GM21367 (cell line): ENCODE data around the gene CARMIL3.
A peak's percentile ranks its signal among the peaks of the same experiment; 100 is the strongest.
"Not testable (repeated sequence)": the region's sequence is repeated elsewhere in the genome, so short reads cannot be mapped to it uniquely, and the experiment has no call there.

ENCODE experiments used
- ATAC-seq: cut with Tn5 transposase; IDR thresholded peaks from one replicate; pipeline ENCODE4 v1.9.1; 2021; ENCODE audit not compliant: unreplicated experiment

CARMIL3 gene, protein sequence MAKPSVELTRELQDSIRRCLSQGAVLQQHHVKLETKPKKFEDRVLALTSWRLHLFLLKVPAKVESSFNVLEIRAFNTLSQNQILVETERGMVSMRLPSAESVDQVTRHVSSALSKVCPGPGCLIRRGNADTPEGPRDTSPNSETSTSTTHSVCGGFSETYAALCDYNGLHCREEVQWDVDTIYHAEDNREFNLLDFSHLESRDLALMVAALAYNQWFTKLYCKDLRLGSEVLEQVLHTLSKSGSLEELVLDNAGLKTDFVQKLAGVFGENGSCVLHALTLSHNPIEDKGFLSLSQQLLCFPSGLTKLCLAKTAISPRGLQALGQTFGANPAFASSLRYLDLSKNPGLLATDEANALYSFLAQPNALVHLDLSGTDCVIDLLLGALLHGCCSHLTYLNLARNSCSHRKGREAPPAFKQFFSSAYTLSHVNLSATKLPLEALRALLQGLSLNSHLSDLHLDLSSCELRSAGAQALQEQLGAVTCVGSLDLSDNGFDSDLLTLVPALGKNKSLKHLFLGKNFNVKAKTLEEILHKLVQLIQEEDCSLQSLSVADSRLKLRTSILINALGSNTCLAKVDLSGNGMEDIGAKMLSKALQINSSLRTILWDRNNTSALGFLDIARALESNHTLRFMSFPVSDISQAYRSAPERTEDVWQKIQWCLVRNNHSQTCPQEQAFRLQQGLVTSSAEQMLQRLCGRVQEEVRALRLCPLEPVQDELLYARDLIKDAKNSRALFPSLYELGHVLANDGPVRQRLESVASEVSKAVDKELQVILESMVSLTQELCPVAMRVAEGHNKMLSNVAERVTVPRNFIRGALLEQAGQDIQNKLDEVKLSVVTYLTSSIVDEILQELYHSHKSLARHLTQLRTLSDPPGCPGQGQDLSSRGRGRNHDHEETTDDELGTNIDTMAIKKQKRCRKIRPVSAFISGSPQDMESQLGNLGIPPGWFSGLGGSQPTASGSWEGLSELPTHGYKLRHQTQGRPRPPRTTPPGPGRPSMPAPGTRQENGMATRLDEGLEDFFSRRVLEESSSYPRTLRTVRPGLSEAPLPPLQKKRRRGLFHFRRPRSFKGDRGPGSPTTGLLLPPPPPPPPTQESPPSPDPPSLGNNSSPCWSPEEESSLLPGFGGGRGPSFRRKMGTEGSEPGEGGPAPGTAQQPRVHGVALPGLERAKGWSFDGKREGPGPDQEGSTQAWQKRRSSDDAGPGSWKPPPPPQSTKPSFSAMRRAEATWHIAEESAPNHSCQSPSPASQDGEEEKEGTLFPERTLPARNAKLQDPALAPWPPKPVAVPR (N-terminal part only)

DNA sequence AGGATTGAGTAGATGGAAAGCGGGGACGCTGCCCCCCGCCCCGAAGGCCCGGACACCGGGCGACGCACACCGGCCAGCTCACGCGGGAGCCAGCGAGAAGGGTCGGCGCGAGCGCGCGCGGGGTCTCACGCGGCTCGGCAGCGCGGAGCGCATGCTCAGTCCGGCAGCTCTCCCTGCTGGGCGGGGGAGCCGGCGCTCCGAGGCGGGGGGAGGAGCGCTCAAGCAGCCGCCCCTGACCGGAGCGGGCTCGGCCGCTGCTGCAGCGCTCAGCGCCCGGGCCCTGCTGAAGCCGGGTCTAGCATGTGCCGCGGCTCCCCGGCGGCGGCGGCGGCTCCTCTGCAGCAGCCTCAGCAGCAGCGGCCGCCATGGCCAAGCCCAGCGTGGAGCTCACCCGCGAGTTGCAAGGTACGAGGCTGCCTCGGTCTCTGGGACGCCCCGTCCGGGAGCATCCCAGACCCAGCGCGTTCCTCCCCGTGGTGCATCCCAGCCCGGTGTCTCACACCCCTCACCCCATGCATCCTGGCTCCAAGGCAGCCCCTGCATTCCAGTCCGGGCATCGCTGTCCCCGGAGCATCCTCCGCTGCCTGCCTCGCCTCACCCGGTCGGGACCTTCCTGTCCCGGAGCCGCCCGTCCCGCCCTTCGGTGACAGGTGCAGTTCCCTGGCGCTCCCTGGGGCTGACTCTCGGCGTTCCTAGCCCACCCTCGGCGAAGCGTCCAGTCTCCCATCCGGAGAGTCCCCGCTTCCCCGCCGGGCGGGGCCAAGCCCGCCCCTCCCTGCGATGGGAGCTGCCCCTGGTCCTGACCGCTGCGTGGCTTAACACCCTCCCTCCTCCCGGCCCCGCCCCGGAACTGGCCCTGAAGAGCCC is at the start of gene CARMIL3:
Gene CARMIL3, plus strand, starts transcription at position 221 of the 867 bp plus-strand sequence. Its CDS starts 145 bp downstream, at position 366.
- ATAC-seq, result no peak

DNA sequence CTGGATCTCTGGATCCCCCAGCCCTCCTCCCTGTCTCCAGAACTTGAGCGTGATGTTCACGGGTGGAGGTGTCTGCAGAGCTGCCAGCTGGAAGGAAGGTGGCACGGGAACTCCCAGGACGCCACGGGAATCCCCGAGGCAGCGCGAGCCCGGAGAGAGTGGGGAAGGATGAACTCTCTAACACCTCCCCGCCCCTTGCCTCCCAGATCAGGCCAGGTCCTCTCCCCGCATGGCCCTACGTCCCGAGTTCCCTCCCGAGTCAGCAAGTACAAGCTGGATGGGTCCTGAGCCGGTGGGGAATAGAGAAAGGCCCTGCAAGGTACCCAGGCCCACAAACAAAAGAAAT is 45.4 kb upstream of the CARMIL3 start:
- not testable (repeated sequence) for ATAC-seq

DNA sequence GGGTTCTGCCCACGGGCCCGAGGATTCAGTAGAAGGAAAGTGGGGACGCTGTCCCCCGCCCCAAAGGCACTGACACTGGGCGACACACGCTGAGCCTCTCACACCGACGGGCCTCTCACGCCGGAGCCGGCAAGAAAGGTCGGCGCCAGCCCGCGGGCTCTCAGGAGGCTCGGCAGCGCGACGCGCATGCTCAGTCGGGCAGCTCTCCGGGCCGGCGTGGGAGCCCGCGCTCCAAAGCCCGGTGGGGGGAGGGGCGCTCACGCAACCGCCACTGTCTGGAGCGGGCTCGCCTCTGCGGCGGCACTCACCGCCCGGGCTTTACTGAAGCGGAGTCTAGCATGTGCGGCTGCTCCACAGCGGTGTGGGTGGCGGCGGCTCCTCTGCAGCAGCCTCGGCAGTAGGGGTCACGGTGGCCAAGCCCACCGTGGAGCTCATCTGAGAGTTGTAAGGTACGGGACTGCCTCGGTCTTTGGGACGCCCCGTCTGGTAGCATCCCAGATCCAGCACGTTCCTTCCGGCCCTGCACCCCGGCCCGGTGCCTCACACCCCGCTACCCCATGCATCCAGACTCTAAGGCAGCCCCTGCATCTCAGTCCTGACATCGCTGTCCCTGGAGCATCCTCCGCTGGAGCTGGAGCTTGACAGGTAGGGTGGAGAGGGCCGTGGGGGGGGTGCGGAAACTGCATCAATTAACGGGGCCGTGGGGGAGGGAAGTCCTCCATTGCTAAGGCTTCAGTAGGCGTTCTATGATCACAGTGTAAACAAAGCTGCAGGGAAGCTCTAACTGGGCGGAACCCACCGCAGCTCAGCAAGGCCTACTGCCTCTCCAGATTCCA is 44.8 kb upstream of the CARMIL3 start:
- peak; percentile 87 for ATAC-seq

DNA sequence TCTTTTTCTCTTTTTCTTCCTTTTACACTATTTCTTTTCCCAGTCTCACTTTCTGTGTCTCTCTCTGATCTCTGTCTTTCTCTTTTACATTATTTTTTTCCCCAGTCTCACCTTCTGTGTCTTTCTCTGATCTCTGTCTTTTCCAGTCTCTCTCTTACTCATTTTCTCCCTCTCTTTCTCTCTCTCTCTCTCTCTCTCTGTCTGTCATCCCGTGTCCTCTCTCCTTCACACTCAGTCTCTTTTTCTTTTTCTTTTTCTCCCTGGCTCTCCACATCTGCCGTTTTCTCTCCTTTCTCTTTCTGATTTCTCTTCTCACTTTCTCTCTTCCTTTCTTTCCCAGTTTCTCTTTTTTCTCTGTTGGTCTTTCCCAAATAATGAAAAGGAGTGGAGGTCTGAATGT is 40.8 kb upstream of the CARMIL3 start:
- no peak for ATAC-seq

DNA sequence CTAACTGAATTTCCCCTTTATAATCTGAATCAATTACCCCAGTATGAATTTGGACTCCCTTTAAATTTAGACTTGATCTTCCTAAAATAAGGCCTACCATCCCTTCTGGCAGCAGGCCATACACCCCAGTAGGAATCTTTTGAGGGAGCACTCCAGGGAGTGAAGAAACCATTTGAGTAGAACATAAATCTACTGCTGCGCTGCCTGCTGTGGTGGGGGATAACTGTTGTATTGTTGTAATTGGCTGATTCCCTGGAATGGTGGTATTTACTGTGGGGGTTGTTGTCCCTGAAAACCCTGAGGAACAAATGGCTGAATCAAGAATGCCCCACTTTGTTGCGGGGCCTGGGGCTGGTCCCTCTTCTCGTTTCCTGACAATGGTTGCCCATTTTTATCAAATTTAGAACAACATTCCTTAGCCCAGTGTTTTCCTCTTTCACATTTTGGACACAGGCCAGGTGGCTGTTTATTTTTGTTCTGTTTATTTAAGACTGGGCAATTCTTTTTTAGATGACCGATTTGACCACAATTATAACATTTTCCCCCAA is 39.0 kb upstream of the CARMIL3 start:
- ATAC-seq, result not testable (repeated sequence)

DNA sequence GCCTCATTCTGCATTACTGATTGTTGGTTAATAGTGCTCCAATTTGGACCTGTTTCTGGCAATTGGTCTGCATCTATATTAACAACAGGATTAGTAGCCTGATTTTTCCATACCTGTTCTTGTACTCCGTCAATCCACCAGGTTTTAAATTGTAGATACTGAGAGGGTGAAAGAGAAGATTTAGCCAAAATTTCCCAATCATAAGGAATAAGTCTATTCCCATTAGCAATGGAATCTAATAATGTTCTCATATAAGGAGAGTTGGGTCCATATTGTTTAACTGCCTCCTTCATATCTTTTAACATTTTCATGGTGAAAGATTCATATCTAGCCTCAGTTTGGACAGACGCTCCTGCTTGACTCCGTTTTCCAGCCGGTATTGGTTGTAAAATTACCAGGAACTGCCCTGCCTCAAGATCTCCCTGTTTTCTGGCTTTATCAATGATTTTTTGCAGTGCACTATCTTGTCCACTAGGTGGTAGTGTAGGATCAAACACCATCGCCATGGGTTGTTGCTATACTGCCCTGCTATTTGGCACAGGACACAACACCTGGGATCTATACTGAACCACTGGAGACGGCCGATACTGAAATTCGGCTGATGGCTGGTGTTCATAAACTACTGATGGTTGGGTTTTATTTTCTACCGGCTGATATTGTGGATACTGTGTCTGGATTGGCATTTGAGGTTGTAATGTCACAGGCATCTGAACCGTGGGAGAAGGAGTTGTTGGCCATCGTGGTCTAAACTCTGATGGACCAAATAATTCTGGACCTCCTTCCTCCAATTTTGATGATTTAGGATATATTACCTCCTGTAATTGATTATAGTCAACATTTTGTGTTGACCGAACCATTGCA is 37.9 kb upstream of the CARMIL3 start:
- peak; percentile 68 for ATAC-seq

DNA sequence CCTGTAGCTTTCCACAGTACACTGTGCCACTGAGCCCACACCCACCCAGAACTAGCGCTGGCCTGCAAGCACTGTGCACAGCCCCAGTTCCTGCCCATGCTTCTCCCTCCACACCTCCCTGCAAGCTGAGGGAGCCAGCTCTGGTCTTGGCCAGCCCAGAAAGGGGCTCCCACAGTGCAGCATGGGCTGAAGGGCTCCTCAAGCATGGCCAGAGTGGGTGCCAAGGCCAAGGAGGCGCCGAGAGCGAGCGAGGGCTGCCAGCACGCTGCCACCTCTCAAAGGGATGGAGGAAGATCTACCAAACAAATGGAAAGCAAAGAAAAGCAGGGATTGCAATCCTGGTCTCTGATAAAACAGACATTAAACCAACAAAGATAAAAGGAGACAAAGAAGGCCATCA is 36.1 kb upstream of the CARMIL3 start:
- not testable (repeated sequence) for ATAC-seq

DNA sequence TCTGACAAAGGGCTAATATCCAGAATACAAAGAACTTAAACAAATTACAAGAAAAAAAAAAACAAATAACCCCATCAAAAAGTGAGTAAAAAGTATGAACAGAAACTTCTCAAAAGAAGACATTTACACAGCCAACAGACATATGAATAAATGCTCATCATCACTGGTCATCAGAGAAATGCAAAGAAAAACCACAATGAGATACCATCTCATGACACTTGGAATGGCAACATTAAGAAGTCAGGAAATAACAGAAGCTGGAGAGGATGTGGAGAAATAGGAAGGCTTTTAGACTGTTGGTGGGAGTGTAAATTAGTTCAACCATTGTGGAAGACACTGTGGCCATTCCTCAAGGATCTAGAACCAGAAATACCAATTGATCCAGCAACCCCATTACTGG is 32.8 kb upstream of the CARMIL3 start:
- not testable (repeated sequence) for ATAC-seq

DNA sequence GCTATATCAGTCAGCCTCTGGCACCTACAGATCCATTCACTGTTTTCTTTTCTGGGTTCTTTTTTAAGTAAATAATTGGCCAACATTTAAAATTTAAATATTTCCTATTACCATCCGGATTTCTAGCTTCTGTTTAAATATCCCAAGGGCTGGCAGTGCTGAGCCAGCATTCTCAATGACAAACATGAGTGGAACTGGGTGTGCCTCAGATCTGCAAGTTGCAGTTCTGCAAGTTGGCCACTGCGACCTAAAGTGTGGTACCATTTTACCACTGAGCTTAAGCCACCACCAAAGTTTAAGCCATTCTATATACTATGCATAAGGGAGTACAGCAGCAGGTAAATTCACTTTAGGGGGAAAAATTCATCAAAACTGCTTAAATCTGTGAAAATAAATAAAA is 31.9 kb upstream of the CARMIL3 start:
- ATAC-seq, result not testable (repeated sequence)

DNA sequence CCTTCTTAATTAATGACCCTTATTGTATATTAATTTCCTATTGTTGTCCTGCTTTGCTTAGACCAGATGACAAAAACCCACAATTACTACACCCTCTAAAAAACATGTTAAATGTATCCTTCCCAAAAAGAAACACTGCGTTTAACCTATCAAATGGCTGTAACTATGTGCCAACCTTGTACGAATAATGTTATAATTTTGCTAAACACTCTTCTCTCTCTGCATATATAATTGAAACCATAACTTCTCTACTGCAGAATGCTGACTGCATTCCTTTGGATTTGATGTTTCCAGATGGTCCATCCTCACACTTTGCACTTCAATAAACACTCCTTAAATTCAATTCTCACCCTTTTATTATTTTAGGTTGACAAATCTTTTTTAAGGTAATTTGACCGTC is 31.3 kb upstream of the CARMIL3 start:
- ATAC-seq, result not testable (repeated sequence)

DNA sequence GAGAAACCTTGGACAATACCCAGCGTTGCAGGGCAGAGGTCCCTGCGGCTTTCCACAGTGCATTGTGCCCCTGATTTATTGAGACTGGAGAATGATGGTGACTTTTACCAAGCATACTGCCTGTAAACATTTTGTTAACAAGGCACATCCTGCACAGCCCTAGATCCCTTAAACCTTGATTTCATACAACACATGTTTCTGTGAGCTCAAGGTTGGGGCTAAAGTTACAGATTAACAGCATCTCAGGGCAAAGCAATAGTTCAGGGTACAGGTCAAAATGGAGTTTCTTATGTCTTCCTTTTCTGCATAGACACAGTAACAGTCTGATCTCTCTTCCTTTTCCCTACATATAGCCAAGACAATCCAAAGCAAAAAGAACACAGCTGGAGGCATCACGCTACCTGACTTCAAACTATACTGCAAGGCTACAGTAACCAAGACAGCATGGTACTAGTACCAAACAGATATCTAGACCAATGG is 26.8 kb upstream of the CARMIL3 start:
- not testable (repeated sequence) for ATAC-seq

DNA sequence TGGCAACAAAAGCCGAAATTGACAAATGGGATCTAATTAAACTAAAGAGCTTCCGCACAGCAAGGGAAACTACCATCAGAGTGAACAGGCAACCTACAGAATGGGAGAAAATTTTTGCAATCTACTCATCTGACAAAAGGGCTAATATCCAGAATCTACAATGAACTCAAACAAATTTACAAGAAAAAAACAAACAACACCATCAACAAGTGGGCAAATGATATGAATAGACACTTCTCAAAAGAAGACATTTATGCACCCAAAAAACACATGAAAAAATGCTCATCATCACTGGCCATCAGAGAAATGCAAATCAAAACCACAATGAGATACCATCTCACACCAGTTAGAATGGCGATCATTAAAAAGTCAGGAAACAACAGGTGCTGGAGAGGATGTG is 22.1 kb upstream of the CARMIL3 start:
- not testable (repeated sequence) for ATAC-seq

DNA sequence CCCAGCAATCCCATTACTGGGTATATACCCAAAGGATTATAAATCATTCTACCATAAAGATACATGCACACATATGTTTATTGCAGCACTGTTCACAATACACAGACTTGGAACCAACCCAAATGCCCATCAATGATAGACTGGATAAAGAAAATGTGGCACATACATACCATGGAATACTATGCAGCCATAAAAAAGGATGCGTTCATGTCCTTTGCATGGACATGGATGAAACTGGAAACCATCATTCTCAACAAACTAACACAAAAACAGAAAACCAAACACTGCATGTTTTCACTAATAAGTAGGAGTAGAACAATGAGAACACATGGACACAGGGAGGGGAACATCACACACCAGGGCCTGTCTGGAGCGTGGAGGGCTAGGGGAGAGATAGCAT is 20.5 kb upstream of the CARMIL3 start:
- not testable (repeated sequence) for ATAC-seq

DNA sequence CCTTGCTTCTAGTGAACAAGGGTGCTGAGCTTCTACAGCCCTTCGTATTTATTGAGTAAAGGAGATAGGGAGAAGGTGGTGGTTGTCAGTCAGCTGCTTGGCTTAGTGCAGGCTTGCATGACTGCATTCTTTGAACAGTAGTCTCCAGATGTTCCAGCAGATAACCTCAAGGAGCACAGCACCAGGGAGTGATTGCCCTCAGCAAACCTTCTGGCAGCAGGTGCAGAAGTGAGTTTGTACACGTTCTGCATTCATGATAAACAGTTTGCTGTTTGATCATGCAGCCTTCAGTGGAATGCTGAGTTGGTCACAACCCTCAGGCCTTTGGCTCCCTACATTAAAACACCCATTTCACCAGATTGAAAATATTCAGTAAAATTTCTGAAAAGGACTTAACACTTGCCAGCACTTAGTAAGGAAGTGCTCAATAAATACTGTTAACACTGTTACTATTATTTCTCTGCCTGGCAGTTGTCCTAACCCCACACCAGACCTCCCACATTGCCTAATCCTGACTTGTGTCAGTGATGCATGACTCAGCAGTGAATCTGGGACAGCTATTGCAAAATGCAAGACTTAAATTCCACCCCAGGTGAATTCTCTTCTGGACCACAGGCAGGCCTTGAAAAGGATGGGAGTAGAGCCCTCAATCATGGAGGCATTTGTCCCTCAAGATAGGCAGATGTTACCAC is 18.9 kb upstream of the CARMIL3 start:
- no peak for ATAC-seq

DNA sequence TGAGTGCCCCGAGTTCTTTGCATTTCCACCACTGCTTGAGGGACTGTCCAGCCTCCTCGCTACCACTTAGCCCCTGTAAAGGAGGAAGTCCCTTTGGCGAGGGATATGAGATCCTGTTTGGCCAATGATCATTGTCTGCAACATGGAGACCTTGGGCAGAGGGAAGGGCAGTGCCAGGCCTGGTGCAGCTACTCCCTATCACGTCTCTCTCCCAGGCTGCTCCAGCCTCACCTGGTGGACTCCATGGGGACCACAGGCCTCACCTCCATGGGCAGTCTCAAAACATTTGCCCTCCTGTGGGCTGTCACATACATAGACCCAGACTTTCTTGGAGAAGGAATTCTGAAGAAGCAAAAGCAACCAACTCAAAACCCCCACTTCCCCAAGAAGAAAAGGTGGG is 16.0 kb upstream of the CARMIL3 start:
- ATAC-seq, result peak; percentile 23

DNA sequence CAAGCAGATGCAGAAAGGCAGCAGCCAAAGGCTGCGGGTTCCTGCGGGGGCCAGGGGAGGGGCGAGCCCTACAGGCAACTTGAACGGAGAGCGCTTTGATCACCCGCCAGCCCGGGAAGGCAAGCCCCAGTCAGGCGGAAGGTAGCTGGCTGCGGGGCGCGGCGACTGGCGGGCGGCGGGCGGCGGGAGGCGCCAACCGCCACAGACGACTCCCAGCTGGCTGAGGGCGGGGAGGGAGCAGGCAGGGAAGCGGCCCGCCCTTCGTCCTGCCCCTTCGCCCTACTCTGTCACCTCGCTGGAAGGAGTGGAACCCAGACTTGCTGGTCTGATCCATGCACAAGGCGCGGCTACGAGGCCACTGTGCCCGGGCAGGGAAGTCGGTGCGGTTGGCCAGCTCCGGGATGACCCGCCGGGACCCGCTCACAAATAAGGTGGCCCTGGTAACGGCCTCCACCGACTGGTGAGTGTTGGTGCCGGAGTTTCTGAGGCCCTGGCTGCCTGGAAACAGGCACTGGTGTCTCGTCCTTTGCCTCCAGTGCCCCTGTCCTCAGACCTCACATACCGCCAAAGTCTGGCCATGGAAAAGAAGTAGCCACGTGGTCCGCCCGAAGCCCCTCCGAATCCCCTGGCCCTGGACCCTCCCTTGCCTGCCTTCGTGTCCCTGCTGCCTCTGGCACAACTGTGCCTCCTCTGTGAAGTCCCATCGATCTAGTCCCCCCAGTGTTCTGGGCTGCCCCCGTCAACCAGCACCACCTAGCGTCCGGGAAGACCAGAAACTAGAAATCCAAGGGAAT is 15.4 kb upstream of the CARMIL3 start:
- peak; percentile 58 for ATAC-seq
